MCF 10A (cell line): ENCODE data around the gene SLC24A3. TPM values are rescaled to one million over a fixed set of nuclear protein-coding genes. Genes with fewer than 3 reads are reported as not detected.

Experiments used
- BruUV-seq: library from RNA; stranded (reverse); fragments of 400-500 nt; replicated peaks from 2 replicates; lab custom pipeline; 2021; lab: Mats Ljungman, UMichigan
- CTCF ChIA-PET: fragments of 300-600 bp; sonication (Branson Sonifier 250); formaldehyde crosslinking; extraction: SDS; loops from one replicate; lab custom pipeline; 2021; ENCODE audit warnings: antibody characterized with exemption, inconsistent platforms; lab: Yijun Ruan, JAX
- POLR2A ChIA-PET: fragments of 300-600, 350-650 bp; sonication (Branson Sonifier 250); formaldehyde crosslinking; extraction: SDS; loops from one replicate; lab custom pipeline; 2020; ENCODE audit warnings: antibody characterized with exemption, inconsistent platforms; lab: Yijun Ruan, JAX
- DNase-seq: peaks from one replicate; pipeline ENCODE4 v3.0.0-alpha.2; 2018; ENCODE audit not compliant: unreplicated experiment
- H3K27ac Mint-ChIP-seq: one replicate; pipeline ENCODE4 v1.8.0; 2022; ENCODE audit warnings: mild to moderate bottlenecking, low read depth, mixed read lengths; ENCODE audit not compliant: unreplicated experiment
- H3K27me3 Mint-ChIP-seq: one replicate; pipeline ENCODE4 v1.8.0; 2022; ENCODE audit warnings: mixed read lengths; ENCODE audit not compliant: insufficient read depth, unreplicated experiment
- H3K36me3 Mint-ChIP-seq: one replicate; pipeline ENCODE4 v1.8.0; 2022; ENCODE audit warnings: mild to moderate bottlenecking, moderate library complexity, mixed read lengths; ENCODE audit not compliant: insufficient read depth, unreplicated experiment
- H3K4me1 Mint-ChIP-seq: one replicate; pipeline ENCODE4 v1.8.0; 2022; ENCODE audit warnings: mixed read lengths; ENCODE audit not compliant: insufficient read depth, unreplicated experiment
- H3K4me3 Mint-ChIP-seq: one replicate; pipeline ENCODE4 v1.8.0; 2022; ENCODE audit warnings: mild to moderate bottlenecking, moderate library complexity, mixed read lengths; ENCODE audit not compliant: unreplicated experiment
- H3K9me3 Mint-ChIP-seq: one replicate; pipeline ENCODE4 v1.8.0; 2022; ENCODE audit warnings: mixed read lengths; ENCODE audit not compliant: unreplicated experiment
- intact Hi-C: fragments of 100-400 bp; cut with micrococcal nuclease; formaldehyde crosslinking; loops from 2 replicates; pipeline ENCODE4 v1.14.1; 2022
- total RNA-seq: library from RNA; stranded (reverse); gene quantifications from 2 replicates; pipeline ENCODE4 v1.2.3, GENCODE V29; 2022
- TF ChIP-seq, protein P1 (sequence below): fragments of 200-600 bp; IDR thresholded peaks from one replicate; pipeline ENCODE4 v1.8.0; 2022; ENCODE audit warnings: antibody characterized with exemption, mild to moderate bottlenecking; ENCODE audit not compliant: unreplicated experiment

Gene SLC24A3
- total RNA-seq, 1 experiment from 2014 or later: not detected

- BruUV-seq: no TSS peak
- ChIA-PET POLR2A (no interaction called here), CTCF (no interaction called here)
- DNase-seq: no peak
- intact Hi-C loops: no loop called here
- Mint-ChIP-seq H3K9me3 (peaks cover 7% of the 10 kb centered on the region), H3K4me3 (no peak overlapping the region), H3K27me3 (no peaks in the 10 kb centered on the region), H3K36me3 (no peaks in the 10 kb centered on the region), H3K27ac (no peak overlapping the region), H3K4me1 (no peaks in the 10 kb centered on the region)
- TF ChIP-seq, protein P1, sequence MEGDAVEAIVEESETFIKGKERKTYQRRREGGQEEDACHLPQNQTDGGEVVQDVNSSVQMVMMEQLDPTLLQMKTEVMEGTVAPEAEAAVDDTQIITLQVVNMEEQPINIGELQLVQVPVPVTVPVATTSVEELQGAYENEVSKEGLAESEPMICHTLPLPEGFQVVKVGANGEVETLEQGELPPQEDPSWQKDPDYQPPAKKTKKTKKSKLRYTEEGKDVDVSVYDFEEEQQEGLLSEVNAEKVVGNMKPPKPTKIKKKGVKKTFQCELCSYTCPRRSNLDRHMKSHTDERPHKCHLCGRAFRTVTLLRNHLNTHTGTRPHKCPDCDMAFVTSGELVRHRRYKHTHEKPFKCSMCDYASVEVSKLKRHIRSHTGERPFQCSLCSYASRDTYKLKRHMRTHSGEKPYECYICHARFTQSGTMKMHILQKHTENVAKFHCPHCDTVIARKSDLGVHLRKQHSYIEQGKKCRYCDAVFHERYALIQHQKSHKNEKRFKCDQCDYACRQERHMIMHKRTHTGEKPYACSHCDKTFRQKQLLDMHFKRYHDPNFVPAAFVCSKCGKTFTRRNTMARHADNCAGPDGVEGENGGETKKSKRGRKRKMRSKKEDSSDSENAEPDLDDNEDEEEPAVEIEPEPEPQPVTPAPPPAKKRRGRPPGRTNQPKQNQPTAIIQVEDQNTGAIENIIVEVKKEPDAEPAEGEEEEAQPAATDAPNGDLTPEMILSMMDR: no peak
Measured at GRCh38 chr20:19181552-19181951, 30.9 kb upstream of the SLC24A3 start.

GRCh38 chr20:19185083-19185482, 27.4 kb upstream of the SLC24A3 start:
- Mint-ChIP-seq H3K9me3 (peaks cover 15% of the 10 kb centered on the region), H3K36me3 (no peaks in the 10 kb centered on the region), H3K4me1 (no peaks in the 10 kb centered on the region), H3K27me3 (no peaks in the 10 kb centered on the region), H3K27ac (no peak overlapping the region), H3K4me3 (no peak overlapping the region)
- no TSS peak for BruUV-seq
- ChIA-PET POLR2A (no interaction called here), CTCF (no interaction called here)
- TF ChIP-seq, protein P1: no peak
- intact Hi-C loops: loop anchor here (1.0 kb wide), 1 partner anchor 553 kb away; no protein-coding TSS in a partner anchor
- DNase-seq: no peak

DNA sequence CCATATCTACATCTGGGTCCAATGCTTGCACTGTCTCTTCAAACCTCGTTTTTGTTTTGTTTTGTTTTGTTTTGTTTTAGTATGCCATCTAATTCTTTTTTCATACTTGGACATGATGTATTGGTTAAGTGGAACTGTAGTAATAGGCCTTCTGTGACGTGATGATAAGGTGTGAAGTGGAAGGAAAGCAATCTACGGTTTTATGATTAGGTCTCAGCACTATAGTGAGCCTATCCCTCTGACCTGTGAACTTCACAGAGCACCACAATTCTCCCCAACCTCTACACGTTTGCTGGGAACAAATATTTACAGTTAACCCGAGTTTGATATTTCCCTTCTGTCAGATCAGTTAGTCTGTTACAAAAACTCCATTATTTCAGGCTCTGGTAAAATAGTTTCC, 19.1 kb upstream of the SLC24A3 start:
- Mint-ChIP-seq H3K4me3 (no peak overlapping the region), H3K4me1 (no peaks in the 10 kb centered on the region), H3K9me3 (peaks cover 8% of the 10 kb centered on the region), H3K27ac (no peak overlapping the region), H3K36me3 (no peaks in the 10 kb centered on the region), H3K27me3 (no peaks in the 10 kb centered on the region)
- no TSS peak for BruUV-seq
- ChIA-PET POLR2A (no interaction called here), CTCF (interaction anchor here (1.1 to 1.2 kb wide), 2 partner anchors 14 to 439 kb away, joined by 4 to 9 read pairs; no protein-coding TSS in a partner anchor)
- no peak for DNase-seq
- TF ChIP-seq, protein P1: no peak
- intact Hi-C loops: no loop called here

DNA sequence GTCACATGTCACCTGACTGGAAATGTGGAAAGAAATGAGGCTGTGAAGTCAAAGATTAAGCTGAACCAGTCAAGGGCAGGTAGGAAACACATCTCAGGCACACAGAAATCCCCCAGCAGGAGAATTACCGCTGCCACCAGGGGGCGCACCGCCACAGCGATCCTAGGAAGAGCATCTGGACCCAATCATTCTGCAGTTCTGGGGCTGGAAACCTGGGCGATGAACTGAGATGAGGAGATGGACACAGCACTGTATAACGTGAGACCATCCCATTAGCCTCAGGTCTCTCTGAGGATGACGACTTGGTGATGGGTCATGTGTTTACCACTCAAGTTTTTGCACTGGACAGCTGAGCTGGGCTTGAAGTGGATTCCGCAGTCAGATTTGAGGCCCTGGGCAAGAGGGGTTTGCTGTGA, 6.5 kb upstream of the SLC24A3 start:
- H3K27ac Mint-ChIP-seq: no peak overlapping the region
- peak; percentile 69 for DNase-seq
- no TSS peak for BruUV-seq
- H3K27me3 Mint-ChIP-seq: peaks cover 25% of the 10 kb centered on the region
- no peaks in the 10 kb centered on the region for H3K36me3 Mint-ChIP-seq
- intact Hi-C loops: loop anchor here (1.0 to 10.0 kb wide), 4 partner anchors 377 to 791 kb away; no protein-coding TSS in a partner anchor
- TF ChIP-seq, protein P1: peak; percentile 84
- H3K4me1 Mint-ChIP-seq: no peaks in the 10 kb centered on the region
- ChIA-PET POLR2A (no interaction called here), CTCF (interaction anchor here (0.6 to 5.4 kb wide), 42 partner anchors 11 to 821 kb away, joined by 3 to 128 read pairs (median 3); no protein-coding TSS in a partner anchor)
- no peak overlapping the region for H3K4me3 Mint-ChIP-seq
- peaks cover 17% of the 10 kb centered on the region for H3K9me3 Mint-ChIP-seq
